T-cell (primary cell): ENCODE results near the gene C11orf98. TPM values are rescaled to one million over a fixed set of nuclear protein-coding genes. Genes with fewer than 3 reads are reported as not detected.
"Not testable (repeated sequence)": the region's sequence is repeated elsewhere in the genome, so short reads cannot be mapped to it uniquely, and the experiment has no call there.

Experiments
- ATAC-seq, 4 experiments: fragments of 200-7000 bp in 3 of 4; fragments of 150-1000 bp in 1 of 4; cut with Tn5 transposase; replicated peaks in 1 of 4; 1 replicate in 3 of 4; 2 replicates in 1 of 4; pipeline ENCODE4 v1.10.0; 2021; ENCODE audit warnings: moderate library complexity in 3 of 4, mild to moderate bottlenecking in 2 of 4, moderate number of reproducible peaks in 1 of 4
- CTCF ChIA-PET, 2 donors: fragments of 300-600 bp; sonication (Branson Sonifier 250); formaldehyde crosslinking; loops; one replicate each; lab custom pipeline; 2022; ENCODE audit warnings: antibody characterized with exemption in 2 of 2; lab: Charles Lee
- POLR2A ChIA-PET, 2 donors: fragments of 300-600 bp; sonication (Branson Sonifier 250); formaldehyde crosslinking; loops; one replicate each; lab custom pipeline; 2022; ENCODE audit warnings: antibody characterized with exemption in 2 of 2; lab: Charles Lee
- DNase-seq, 35 experiments: peaks; one replicate each; pipeline versions ENCODE4 v3.0.0 to v3.0.0-alpha.2; 2013 to 2023
- H3K27ac ChIP-seq: one replicate; pipeline ENCODE4 v1.5.1; 2013; ENCODE audit warnings: low read length
- H3K27me3 ChIP-seq, 2 experiments: replicated peaks in 1 of 2; 1 replicate in 1 of 2; 2 replicates in 1 of 2; pipeline versions ENCODE4 v1.6.1 to v1.7.0; 2013; ENCODE audit warnings: low read length in 1 of 2, mixed read lengths in 1 of 2; ENCODE audit not compliant: control insufficient read depth in 2 of 2, insufficient read depth in 2 of 2; ENCODE audit errors: extremely low read depth in 1 of 2
- H3K36me3 ChIP-seq, 2 donors: 1 replicate in 1 of 2; 2 replicates in 1 of 2; pipeline versions ENCODE4 v1.6.1 to v1.7.0; 2013; ENCODE audit warnings: low read length in 1 of 2; ENCODE audit not compliant: control insufficient read depth in 2 of 2, insufficient read depth in 1 of 2; ENCODE audit errors: extremely low read depth in 1 of 2
- H3K4me1 ChIP-seq, 2 experiments: 1 replicate in 1 of 2; 2 replicates in 1 of 2; pipeline versions ENCODE4 v1.6.1 to v1.7.0; 2013; ENCODE audit warnings: low read length in 2 of 2, mixed read lengths in 1 of 2; ENCODE audit not compliant: insufficient read depth in 2 of 2, control insufficient read depth in 1 of 2; ENCODE audit errors: extremely low read depth in 1 of 2
- H3K4me3 ChIP-seq, 2 donors: 1 replicate in 1 of 2; 2 replicates in 1 of 2; pipeline versions ENCODE4 v1.5.1 to v1.7.0; 2013; ENCODE audit warnings: mild to moderate bottlenecking in 2 of 2, low read length in 1 of 2, moderate library complexity in 1 of 2; ENCODE audit not compliant: control insufficient read depth in 1 of 2; ENCODE audit errors: extremely low read depth in 1 of 2
- H3K9me3 ChIP-seq: 2 replicates; pipeline ENCODE4 v1.7.0; 2013
- H3K27ac Mint-ChIP-seq, 2 donors: one replicate each; pipeline ENCODE4 v1.8.0; 2020 to 2021; ENCODE audit warnings: mild to moderate bottlenecking in 2 of 2, mixed read lengths in 2 of 2
- H3K27me3 Mint-ChIP-seq, 2 donors: one replicate each; pipeline ENCODE4 v1.8.0; 2021 to 2022; ENCODE audit warnings: mixed read lengths in 2 of 2
- H3K36me3 Mint-ChIP-seq: one replicate; pipeline ENCODE4 v1.8.0; 2021; ENCODE audit warnings: mixed read lengths
- H3K4me1 Mint-ChIP-seq, 3 donors: one replicate each; pipeline ENCODE4 v1.8.0; 2020 to 2022; ENCODE audit warnings: mixed read lengths in 3 of 3, mild to moderate bottlenecking in 1 of 3
- H3K4me3 Mint-ChIP-seq, 3 donors: one replicate each; pipeline ENCODE4 v1.8.0; 2020 to 2022; ENCODE audit warnings: mild to moderate bottlenecking in 3 of 3, mixed read lengths in 3 of 3, moderate library complexity in 3 of 3
- H3K9me3 Mint-ChIP-seq, 3 donors: one replicate each; pipeline ENCODE4 v1.8.0; 2020 to 2022; ENCODE audit warnings: mixed read lengths in 3 of 3
- WGBS: methylation state at CpG from one replicate; pipeline ENCODE4 v1.1.5; 2013; ENCODE audit warnings: missing lambda C conversion rate; ENCODE audit not compliant: insufficient coverage; 5-methylcytosine and 5-hydroxymethylcytosine counted together
- total RNA-seq, 35 experiments: library from RNA in 6 of 35; stranded (reverse) in 6 of 35; fragments of 120-200 nt in 1 of 35; gene quantifications; one replicate each; pipeline versions ENCODE4 v1.2.1 to v1.2.4 and lab custom pipeline; 2013 to 2026

The C11orf98 gene
- total RNA-seq, 5 donors from 2014 or later (not counting 1 experiment from before 2014, with no cell fraction given) = 28.3 to 62.6 (median 54.8) TPM

- Histone ChIP-seq H3K9me3 (no peaks in the 10 kb centered on the region), H3K36me3 (peaks cover 0 to 26% of the 10 kb centered on the region in 2 donors), H3K27me3 (no peaks in the 10 kb centered on the region), H3K4me1 (peaks cover 12 to 40% of the 10 kb centered on the region in 2 experiments), H3K27ac (no peak overlapping the region), H3K4me3 (no peak overlapping the region)
- whole genome bisulfite sequencing = 76% methylated on average over 6 of the region's 6 CpGs
- no peaks in the 10 kb centered on the region for H3K9me3 Mint-ChIP-seq
- H3K4me3 Mint-ChIP-seq = peak overlapping the region; percentile 86 to 89 (median 87)
- peak overlapping the region in 1 of 2 donors; percentile 77 for H3K27ac Mint-ChIP-seq
- peaks cover 56 to 59% (median 58%) of the 10 kb centered on the region in 3 donors for H3K4me1 Mint-ChIP-seq
- DNase-seq (no peak), ATAC-seq (no peak)
- H3K27me3 Mint-ChIP-seq = no peaks in the 10 kb centered on the region
- ChIA-PET CTCF (interaction anchor here (0.6 to 1.3 kb wide), 3 partner anchors 18 to 646 kb away, joined by 3 to 4 read pairs (median 4); no protein-coding TSS in a partner anchor), POLR2A (interaction anchor here (0.5 to 2.4 kb wide), 5 partner anchors 11 to 74 kb away, joined by 3 to 17 read pairs (median 3); partner anchors contain the start of genes C11orf98 (in 2 of the 2) and CSKMT (in 2 of the 2))
- peaks cover 23% of the 10 kb centered on the region for H3K36me3 Mint-ChIP-seq
Observed at GRCh38 chr11:62676698-62677097, 11.7 kb upstream of the C11orf98 start.

GRCh38 chr11:62675415-62675814 is 10.4 kb upstream of the C11orf98 start:
- H3K4me3 ChIP-seq, ATAC-seq, H3K27me3 ChIP-seq, H3K9me3 ChIP-seq, H3K27me3 Mint-ChIP-seq, DNase-seq, H3K27ac ChIP-seq, H3K4me3 Mint-ChIP-seq, H3K9me3 Mint-ChIP-seq, H3K27ac Mint-ChIP-seq: not testable (repeated sequence)
- ChIA-PET POLR2A (interaction anchor here (0.6 to 1.9 kb wide), 6 partner anchors 10 to 131 kb away, joined by 3 to 11 read pairs (median 7); partner anchors contain the start of genes C11orf98 (in 2 of the 2), CSKMT (in 2 of the 2) and GANAB (in 1 of the 2)), CTCF (interaction anchor here (0.5 to 0.6 kb wide), 2 partner anchors 71 to 188 kb away, joined by 3 to 11 read pairs; no protein-coding TSS in a partner anchor)
- 100% methylated on average over 2 of the region's 10 CpGs for WGBS
- H3K4me1 Mint-ChIP-seq = peaks cover 61 to 65% (median 64%) of the 10 kb centered on the region in 3 donors
- peaks cover 23% of the 10 kb centered on the region for H3K36me3 Mint-ChIP-seq
- Histone ChIP-seq H3K36me3 (peaks cover 0 to 26% of the 10 kb centered on the region in 2 donors), H3K4me1 (peaks cover 14 to 45% of the 10 kb centered on the region in 2 experiments)

GRCh38 chr11:62673196-62673525 is 8.2 kb upstream of the C11orf98 start:
- peaks cover 26% of the 10 kb centered on the region for H3K36me3 Mint-ChIP-seq
- peak overlapping the region; percentile 98 to 99 (median 99) for H3K4me3 Mint-ChIP-seq
- H3K9me3 ChIP-seq = no peaks in the 10 kb centered on the region
- ChIA-PET POLR2A (interaction anchor here (0.6 to 0.7 kb wide), 6 partner anchors 8 to 1585 kb away, joined by 3 to 6 read pairs (median 3); partner anchors contain the start of gene CSKMT (in 1 of the 2)), CTCF (no interaction called here)
- peak overlapping the region; percentile 65 for H3K27ac ChIP-seq
- peak overlapping the region; percentile 76 to 99 for H3K27ac Mint-ChIP-seq
- H3K4me3 ChIP-seq = no peak overlapping the region
- peaks cover 11 to 42% of the 10 kb centered on the region in 2 experiments for H3K4me1 ChIP-seq
- peaks cover 0 to 30% of the 10 kb centered on the region in 2 donors for H3K36me3 ChIP-seq
- no CpG with 5 or more reads among the region's 2 CpGs for WGBS
- H3K27me3 Mint-ChIP-seq = no peaks in the 10 kb centered on the region
- no peaks in the 10 kb centered on the region for H3K27me3 ChIP-seq
- no peaks in the 10 kb centered on the region for H3K9me3 Mint-ChIP-seq
- no peak for DNase-seq
- ATAC-seq = no peak
- H3K4me1 Mint-ChIP-seq = peaks cover 63 to 65% (median 63%) of the 10 kb centered on the region in 3 donors

- Mint-ChIP-seq H3K9me3 (no peaks in the 10 kb centered on the region), H3K27me3 (no peaks in the 10 kb centered on the region), H3K27ac (peak within 1 kb of the TSS; percentile 98 to 99), H3K36me3 (peaks cover 19% of the 10 kb centered on the region), H3K4me3 (peak within 1 kb of the TSS; percentile 98 to 99 (median 99)), H3K4me1 (peaks cover 57 to 62% (median 59%) of the 10 kb centered on the region in 3 donors)
- Histone ChIP-seq H3K4me3 (peak within 1 kb of the TSS; percentile 82 to 96), H3K27ac (peak within 1 kb of the TSS; percentile 65), H3K4me1 (peaks cover 7 to 45% of the 10 kb centered on the region in 2 experiments), H3K36me3 (peaks cover 0 to 23% of the 10 kb centered on the region in 2 donors), H3K27me3 (no peaks in the 10 kb centered on the region), H3K9me3 (no peaks in the 10 kb centered on the region)
- ChIA-PET CTCF (interaction anchor here (0.6 to 1.5 kb wide), 4 partner anchors 22 to 166 kb away, joined by 3 to 7 read pairs (median 4); partner anchors contain the start of genes TUT1 (in 1 of the 2) and ZBTB3 (in 1 of the 2)), POLR2A (interaction anchor here (0.5 to 1.7 kb wide), 11 partner anchors 9 to 184 kb away, joined by 3 to 11 read pairs (median 3); partner anchors contain the start of genes INTS5 (in 1 of the 2) and TUT1 (in 1 of the 2))
- ATAC-seq (peak; percentile 72 to 80 (median 78)), DNase-seq (peak; percentile 32 to 81 (median 60))
- 0% methylated on average over 55 of the region's 59 CpGs for WGBS
Observed at GRCh38 chr11:62671608-62672389, 6.8 kb upstream of the C11orf98 start, which contains the start of the genes LBHD1 and UQCC3. Gene LBHD1, minus strand, starts transcription at chr11:62672267. Its CDS starts 2,236 bp downstream, at chr11:62670031. Gene UQCC3, plus strand, starts transcription at chr11:62671673. Its CDS starts 73 bp downstream, at chr11:62671746.

- Mint-ChIP-seq H3K4me1 (peaks cover 58 to 65% (median 62%) of the 10 kb centered on the region in 3 donors), H3K36me3 (peaks cover 14% of the 10 kb centered on the region), H3K9me3 (no peaks in the 10 kb centered on the region), H3K27ac (peak overlapping the region; percentile 98 to 99), H3K4me3 (peak overlapping the region; percentile 98 to 99 (median 99)), H3K27me3 (no peaks in the 10 kb centered on the region)
- Histone ChIP-seq H3K27ac (peak overlapping the region; percentile 65), H3K9me3 (no peaks in the 10 kb centered on the region), H3K27me3 (no peaks in the 10 kb centered on the region), H3K36me3 (peaks cover 0 to 25% of the 10 kb centered on the region in 2 donors), H3K4me3 (peak overlapping the region; percentile 82 to 96), H3K4me1 (peaks cover 13 to 50% of the 10 kb centered on the region in 2 experiments)
- DNase-seq = peak in 10 of 35 experiments; percentile 25 to 44 (median 30)
- 2% methylated on average over 15 of the region's 17 CpGs for WGBS
- peak; percentile 45 to 57 (median 52) for ATAC-seq
- ChIA-PET POLR2A (interaction anchor here (0.6 to 1.7 kb wide), 6 partner anchors 8 to 80 kb away, joined by 3 to 11 read pairs (median 4); partner anchors contain the start of gene TUT1 (in 1 of the 2)), CTCF (interaction anchor here (0.6 to 1.5 kb wide), 3 partner anchors 23 to 165 kb away, joined by 3 to 7 read pairs (median 4); partner anchors contain the start of gene TUT1 (in 1 of the 2))
Observed at GRCh38 chr11:62671236-62671607, 6.2 kb upstream of the C11orf98 start.
